ENCODE results near the gene RAB10. TPM values are rescaled to one million over a fixed set of nuclear protein-coding genes. Genes with fewer than 3 reads are reported as not detected.

Gene RAB10
- total RNA-seq: 79.3 and 94.6 TPM in 2 replicates

DNA sequence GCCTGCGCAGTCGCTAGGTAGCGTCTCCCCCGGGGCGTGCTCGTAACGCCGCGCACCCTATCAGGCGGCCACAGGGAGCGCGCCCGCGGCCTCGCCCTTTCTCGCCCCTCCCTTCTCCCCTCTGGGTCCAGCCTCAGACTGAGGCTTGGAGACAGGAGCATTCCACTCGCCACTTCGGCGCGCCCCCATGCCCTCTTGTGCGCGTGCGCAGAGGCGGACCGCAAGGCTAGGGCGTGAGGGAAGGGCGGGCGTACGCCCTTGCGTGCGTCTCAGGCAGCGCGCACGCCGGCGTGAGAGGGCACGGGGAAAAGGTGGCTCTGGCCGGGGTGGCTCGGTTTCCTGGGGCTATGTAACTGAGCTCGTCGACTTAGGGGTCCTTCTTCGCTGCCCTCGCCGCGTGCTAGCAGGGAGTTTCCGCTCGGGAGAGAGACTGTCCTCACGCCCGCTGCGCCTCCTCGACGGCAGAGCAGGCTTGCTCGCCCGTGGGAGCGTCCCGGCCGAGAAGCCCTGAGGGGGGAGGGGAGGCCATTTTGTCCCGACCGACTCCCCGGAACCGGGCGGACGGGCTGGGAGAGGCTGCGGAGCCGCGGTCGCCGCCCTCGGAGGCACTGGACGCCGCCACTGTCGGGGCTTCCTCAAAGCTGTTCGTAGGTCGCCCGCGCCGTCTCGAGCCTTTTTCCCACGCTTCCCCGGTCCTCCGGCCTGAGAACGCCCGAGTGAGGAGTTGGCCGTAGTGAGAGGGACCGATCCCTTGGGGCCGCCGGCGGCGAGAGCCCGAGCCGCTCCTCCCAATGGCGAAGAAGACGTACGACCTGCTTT is at the start of gene RAB10:
Gene RAB10, plus strand, starts transcription at position 267 of the 819 bp plus-strand sequence. Its CDS starts 525 bp downstream, at position 792.
- DNase-seq (peak; percentile 99), ATAC-seq (ENCODE audit: low read depth) (peak; percentile 94)
- ChIA-PET CTCF (interaction anchor here (1.6 to 1.7 kb wide), 2 partner anchors 42 to 51 kb away, joined by 3 to 6 read pairs; no protein-coding TSS in a partner anchor), POLR2A (interaction anchor here (0.5 to 3.2 kb wide), 16 partner anchors 9 to 1017 kb away, joined by 3 to 25 read pairs (median 4); partner anchors contain the start of genes AGBL5, ASXL2, HADHA and HADHB)
- intact Hi-C loops (cut with micrococcal nuclease): loop anchor here (1.0 to 5.0 kb wide), 12 partner anchors 10 to 1957 kb away; partner anchors contain the start of genes ADGRF3, AGBL5, ASXL2 and BABAM2
- H3K27me3 Mint-ChIP-seq: no peaks in the 10 kb centered on the region
- peaks cover 39% of the 10 kb centered on the region for H3K4me1 Mint-ChIP-seq
- H3K27ac Mint-ChIP-seq: peak within 1 kb of the TSS; percentile 92
- no peaks in the 10 kb centered on the region for H3K9me3 Mint-ChIP-seq
- peaks cover 34% of the 10 kb centered on the region for H3K36me3 Mint-ChIP-seq (ENCODE audit: low read depth)
- H3K4me3 Mint-ChIP-seq: peak within 1 kb of the TSS; percentile 90
- TF ChIP-seq, protein P1, sequence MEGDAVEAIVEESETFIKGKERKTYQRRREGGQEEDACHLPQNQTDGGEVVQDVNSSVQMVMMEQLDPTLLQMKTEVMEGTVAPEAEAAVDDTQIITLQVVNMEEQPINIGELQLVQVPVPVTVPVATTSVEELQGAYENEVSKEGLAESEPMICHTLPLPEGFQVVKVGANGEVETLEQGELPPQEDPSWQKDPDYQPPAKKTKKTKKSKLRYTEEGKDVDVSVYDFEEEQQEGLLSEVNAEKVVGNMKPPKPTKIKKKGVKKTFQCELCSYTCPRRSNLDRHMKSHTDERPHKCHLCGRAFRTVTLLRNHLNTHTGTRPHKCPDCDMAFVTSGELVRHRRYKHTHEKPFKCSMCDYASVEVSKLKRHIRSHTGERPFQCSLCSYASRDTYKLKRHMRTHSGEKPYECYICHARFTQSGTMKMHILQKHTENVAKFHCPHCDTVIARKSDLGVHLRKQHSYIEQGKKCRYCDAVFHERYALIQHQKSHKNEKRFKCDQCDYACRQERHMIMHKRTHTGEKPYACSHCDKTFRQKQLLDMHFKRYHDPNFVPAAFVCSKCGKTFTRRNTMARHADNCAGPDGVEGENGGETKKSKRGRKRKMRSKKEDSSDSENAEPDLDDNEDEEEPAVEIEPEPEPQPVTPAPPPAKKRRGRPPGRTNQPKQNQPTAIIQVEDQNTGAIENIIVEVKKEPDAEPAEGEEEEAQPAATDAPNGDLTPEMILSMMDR (IDR thresholded peaks at IDR 0.05): no peak

DNA sequence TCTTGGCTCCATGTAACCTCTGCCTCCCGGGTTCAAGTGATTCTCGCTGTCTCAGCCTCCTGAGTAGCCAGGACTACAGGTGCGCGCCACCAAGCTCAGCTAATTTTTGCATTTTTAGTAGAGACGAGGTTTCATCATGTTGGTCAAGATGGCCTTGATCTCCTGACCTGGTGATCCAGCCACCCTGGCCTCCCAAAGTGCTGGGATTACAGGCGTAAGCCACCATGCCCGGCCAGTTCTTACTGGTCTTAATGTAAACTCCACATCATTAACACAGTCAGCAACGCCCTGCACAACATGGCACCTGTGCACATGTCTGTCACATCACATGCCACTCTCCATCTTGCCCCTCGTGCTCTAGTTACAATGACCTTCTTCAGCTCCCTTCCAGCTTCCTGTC is 45.8 kb upstream of the RAB10 start:
- intact Hi-C loops (cut with micrococcal nuclease): no loop called here
- TF ChIP-seq, protein P1 (IDR thresholded peaks at IDR 0.05): no peak
- ChIA-PET CTCF (no interaction called here), POLR2A (no interaction called here)
- Mint-ChIP-seq H3K4me1 (peaks cover 6% of the 10 kb centered on the region), H3K27ac (no peak overlapping the region), H3K27me3 (no peaks in the 10 kb centered on the region), H3K9me3 (no peaks in the 10 kb centered on the region), H3K36me3 (ENCODE audit: low read depth) (no peaks in the 10 kb centered on the region), H3K4me3 (no peak overlapping the region)
- ATAC-seq (ENCODE audit: low read depth) (no peak), DNase-seq (no peak)

DNA sequence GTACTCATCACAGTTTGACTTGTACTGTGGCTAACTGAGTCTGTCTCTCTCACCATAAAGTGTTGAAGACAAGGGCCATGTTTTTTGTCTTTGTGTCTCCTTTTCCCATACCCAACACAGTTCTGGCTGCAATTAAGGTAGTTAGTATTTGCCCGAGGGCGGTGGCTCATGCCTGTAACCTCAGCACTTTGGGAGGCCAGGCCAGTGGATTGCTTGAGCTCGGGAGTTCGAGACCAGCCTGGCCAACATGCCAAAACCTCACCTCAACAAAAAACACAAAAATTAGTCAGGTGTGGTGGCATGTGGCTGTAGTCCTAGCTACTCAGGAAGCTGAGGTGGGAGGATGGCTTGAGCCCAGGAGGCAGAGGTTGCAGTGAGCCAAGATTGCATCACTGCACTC is 44.7 kb upstream of the RAB10 start:
- Mint-ChIP-seq H3K4me3 (no peak overlapping the region), H3K36me3 (ENCODE audit: low read depth) (no peaks in the 10 kb centered on the region), H3K27me3 (no peaks in the 10 kb centered on the region), H3K9me3 (no peaks in the 10 kb centered on the region), H3K27ac (no peak overlapping the region), H3K4me1 (peaks cover 6% of the 10 kb centered on the region)
- POLR2A ChIA-PET: no interaction called here
- ATAC-seq (ENCODE audit: low read depth): no peak
- intact Hi-C loops (cut with micrococcal nuclease): no loop called here
- TF ChIP-seq, protein P1 (IDR thresholded peaks at IDR 0.05): no peak
- CTCF ChIA-PET: no interaction called here
- DNase-seq: no peak

DNA sequence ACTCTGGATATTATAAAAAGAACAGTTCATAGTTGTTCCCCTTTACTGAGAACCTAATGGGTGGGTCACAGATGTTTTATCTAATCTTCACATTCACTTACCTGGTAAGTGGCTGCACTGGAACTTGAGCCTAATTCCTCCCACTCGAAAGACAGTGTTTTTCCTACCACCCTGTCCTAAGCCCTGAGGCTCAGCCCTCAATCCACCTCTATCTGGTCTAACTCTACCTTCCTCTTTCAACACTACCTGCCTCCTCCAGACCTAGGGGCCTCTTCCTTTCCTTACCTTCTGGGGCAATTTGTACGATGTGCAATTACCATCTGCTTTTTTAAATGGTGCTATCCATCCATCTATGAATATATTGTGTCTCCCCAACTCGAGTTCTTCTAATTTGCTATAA is 41.9 kb upstream of the RAB10 start:
- Mint-ChIP-seq H3K9me3 (no peaks in the 10 kb centered on the region), H3K4me1 (peaks cover 6% of the 10 kb centered on the region), H3K4me3 (no peak overlapping the region), H3K27me3 (no peaks in the 10 kb centered on the region), H3K36me3 (ENCODE audit: low read depth) (no peaks in the 10 kb centered on the region), H3K27ac (no peak overlapping the region)
- POLR2A ChIA-PET: interaction anchor here (1.0 kb wide), 1 partner anchor 42 kb away, joined by 6 read pairs; the partner anchor contains the start of gene RAB10
- intact Hi-C loops (cut with micrococcal nuclease): loop anchor here (1.0 to 2.0 kb wide), 6 partner anchors 41 to 586 kb away; no protein-coding TSS in a partner anchor
- CTCF ChIA-PET: interaction anchor here (0.6 to 1.5 kb wide), 23 partner anchors 9 to 355 kb away, joined by 3 to 24 read pairs (median 4); partner anchors contain the start of genes ADGRF3, HADHB and RAB10
- TF ChIP-seq, protein P1 (IDR thresholded peaks at IDR 0.05): no peak
- DNase-seq (no peak), ATAC-seq (ENCODE audit: low read depth) (no peak)

DNA sequence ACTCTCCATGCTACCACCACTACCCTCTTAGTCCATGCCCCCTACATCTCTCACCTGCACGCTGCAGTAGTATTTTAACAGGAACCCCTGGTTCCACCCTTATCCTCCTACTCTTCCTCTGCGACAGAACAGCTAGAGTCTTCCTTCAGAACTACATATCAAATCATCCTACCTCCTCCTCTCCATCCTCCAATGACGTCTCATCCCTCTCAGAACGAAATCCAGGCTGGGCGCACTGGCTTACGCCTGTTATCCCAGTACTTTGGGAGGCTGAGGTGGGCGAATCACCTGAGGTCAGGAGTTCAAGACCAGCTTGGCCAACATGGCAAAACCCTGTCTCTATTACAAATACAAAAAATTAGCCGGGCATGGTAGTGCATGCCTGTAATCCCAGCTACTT is 41.3 kb upstream of the RAB10 start:
- no peak overlapping the region for H3K4me3 Mint-ChIP-seq
- ATAC-seq (ENCODE audit: low read depth) (no peak), DNase-seq (no peak)
- CTCF ChIA-PET: interaction anchor here (1.2 to 1.5 kb wide), 2 partner anchors 93 to 94 kb away, joined by 3 read pairs; no protein-coding TSS in a partner anchor
- H3K36me3 Mint-ChIP-seq (ENCODE audit: low read depth): no peaks in the 10 kb centered on the region
- no peak overlapping the region for H3K27ac Mint-ChIP-seq
- no peaks in the 10 kb centered on the region for H3K27me3 Mint-ChIP-seq
- intact Hi-C loops (cut with micrococcal nuclease): no loop called here
- TF ChIP-seq, protein P1 (IDR thresholded peaks at IDR 0.05): no peak
- POLR2A ChIA-PET: interaction anchor here (1.0 kb wide), 1 partner anchor 153 kb away, joined by 3 read pairs; no protein-coding TSS in a partner anchor
- H3K9me3 Mint-ChIP-seq: no peaks in the 10 kb centered on the region
- H3K4me1 Mint-ChIP-seq: peaks cover 6% of the 10 kb centered on the region

All from activated B cell treated with CpG ODN at 0.5 μM for 24 hours (primary cell).